SK-N-SH (cell line): ENCODE measurements around the gene GAL3ST3. TPM values are rescaled to one million over a fixed set of nuclear protein-coding genes. Genes with fewer than 3 reads are reported as not detected.

Source experiments
- CTCF ChIA-PET: fragments of 300-600, 350-600 bp; formaldehyde crosslinking; extraction: SDS; loops from one replicate; lab custom pipeline; 2021; lab: Yijun Ruan, JAX
- POLR2A ChIA-PET: fragments of 350-600 bp; sonication (Branson Sonifier 250); formaldehyde crosslinking; extraction: SDS; loops from one replicate; lab custom pipeline; 2020; ENCODE audit warnings: antibody characterized with exemption, inconsistent platforms; lab: Yijun Ruan, JAX
- DNase-seq: peaks from one replicate; pipeline ENCODE4 v3.0.0; 2012
- H2AFZ ChIP-seq: fragments of 200-600 bp; sonication (generic); 2 replicates; pipeline ENCODE4 v1.8.1; 2016; ENCODE audit warnings: antibody characterized with exemption, mild to moderate bottlenecking, low read depth
- H3F3A ChIP-seq: fragments of 200-600 bp; sonication (generic); replicated peaks from 2 replicates; pipeline ENCODE3; 2016; ENCODE audit warnings: antibody characterized with exemption, mild to moderate bottlenecking; ENCODE audit not compliant: insufficient read depth
- H3K27ac ChIP-seq, 2 experiments: fragments of 200-500 bp in 1 of 2; fragments of 200-600 bp in 1 of 2; sonication (Bioruptor generic) in 1 of 2; sonication (generic), shearing (Covaris generic) in 1 of 2; 2 replicates each; pipeline versions ENCODE4 v1.5.1 to v1.6.1; 2014 to 2016; ENCODE audit warnings: low read depth in 2 of 2, inconsistent platforms in 1 of 2, low read length in 1 of 2, mild to moderate bottlenecking in 1 of 2, mixed read lengths in 1 of 2
- H3K27me3 ChIP-seq: fragments of 200-600 bp; sonication (generic), shearing (Covaris generic); 2 replicates; pipeline ENCODE4 v1.6.1; 2016; ENCODE audit warnings: mixed run types; ENCODE audit not compliant: insufficient read depth
- H3K36me3 ChIP-seq, 2 experiments: fragments of 200-500 bp in 1 of 2; fragments of 200-600 bp in 1 of 2; sonication (Bioruptor generic) in 1 of 2; sonication (generic) in 1 of 2; replicated peaks in 1 of 2; 2 replicates each; pipeline versions ENCODE3 to v1.5.1; 2014 to 2016; ENCODE audit warnings: low read length in 1 of 2, mild to moderate bottlenecking in 1 of 2; ENCODE audit not compliant: insufficient read depth in 2 of 2, control insufficient read depth in 1 of 2
- H3K4me1 ChIP-seq, 2 experiments: fragments of 200-500 bp in 1 of 2; fragments of 200-600 bp in 1 of 2; sonication (Bioruptor generic) in 1 of 2; sonication (generic), shearing (Covaris generic) in 1 of 2; 2 replicates each; pipeline versions ENCODE4 v1.5.1 to v1.6.1; 2014 to 2016; ENCODE audit warnings: low read depth in 1 of 2, low read length in 1 of 2, mixed run types in 1 of 2; ENCODE audit not compliant: insufficient read depth in 2 of 2, control insufficient read depth in 1 of 2
- H3K4me2 ChIP-seq: fragments of 200-600 bp; sonication (generic), shearing (Covaris generic); 2 replicates; pipeline ENCODE4 v1.6.1; 2017; ENCODE audit warnings: mixed run types
- H3K4me3 ChIP-seq, 2 experiments: fragments of 200-500 bp in 1 of 2; fragments of 200-600 bp in 1 of 2; sonication (Bioruptor generic) in 1 of 2; sonication (generic), shearing (Covaris generic) in 1 of 2; 2 replicates each; pipeline versions ENCODE4 v1.5.1 to v1.8.1; 2014 to 2016; ENCODE audit warnings: low read depth in 2 of 2, inconsistent platforms in 1 of 2, low read length in 1 of 2, mild to moderate bottlenecking in 1 of 2, mixed read lengths in 1 of 2, moderate library complexity in 1 of 2
- H3K79me2 ChIP-seq: fragments of 200-600 bp; sonication (generic); 2 replicates; pipeline ENCODE4 v1.8.1; 2017; ENCODE audit warnings: mild to moderate bottlenecking; ENCODE audit not compliant: insufficient read depth
- H3K9ac ChIP-seq: fragments of 200-600 bp; sonication (generic); 2 replicates; pipeline ENCODE4 v1.6.1; 2017; ENCODE audit warnings: mixed run types
- H3K9me2 ChIP-seq: fragments of 200-600 bp; sonication (generic); 2 replicates; pipeline ENCODE4 v1.6.1; 2017; ENCODE audit warnings: mixed run types
- H3K9me3 ChIP-seq: fragments of 200-600 bp; sonication (generic); 2 replicates; pipeline ENCODE4 v1.6.1; 2017; ENCODE audit warnings: mixed run types, mild to moderate bottlenecking, moderate library complexity
- H4K20me1 ChIP-seq: fragments of 200-600 bp; sonication (generic); 2 replicates; pipeline ENCODE4 v1.6.1; 2017; ENCODE audit warnings: mild to moderate bottlenecking, mixed run types; ENCODE audit not compliant: insufficient read depth
- CHD2 ChIP-seq: fragments of 150-350 bp; IDR thresholded peaks from 2 replicates; pipeline ENCODE4 v1.6.1; 2018; ENCODE audit warnings: low read length; ENCODE audit not compliant: partially characterized antibody
- CTCF ChIP-seq: fragments of 200-600 bp; sonication (generic); IDR thresholded peaks from 2 replicates; pipeline ENCODE4 v1.6.1; 2017; ENCODE audit warnings: antibody characterized with exemption, mild to moderate bottlenecking, moderate library complexity
- ELF1 ChIP-seq: IDR thresholded peaks from 2 replicates; pipeline ENCODE4 v1.4.0; 2012
- EP300 ChIP-seq, 2 experiments: IDR thresholded peaks; 2 replicates each; pipeline versions ENCODE4 v1.4.0 to v1.6.1; 2012; ENCODE audit warnings: borderline replicate concordance in 1 of 2, low read depth in 1 of 2, low read length in 1 of 2
- GATA2 ChIP-seq: sonication (generic); formaldehyde crosslinking; IDR thresholded peaks from 2 replicates; pipeline ENCODE4 v1.5.0; 2020; ENCODE audit warnings: mild to moderate bottlenecking, missing genetic modification reagents
- IRF3 ChIP-seq: fragments of 150-350 bp; IDR thresholded peaks from 2 replicates; pipeline ENCODE4 v1.6.1; 2016; ENCODE audit warnings: mild to moderate bottlenecking, low read depth, low read length
- MAX ChIP-seq: IDR thresholded peaks from 2 replicates; pipeline ENCODE4 v1.4.0; 2012; ENCODE audit warnings: low read depth
- MEF2A ChIP-seq: IDR thresholded peaks from 2 replicates; pipeline ENCODE4 v1.4.0; 2012; ENCODE audit warnings: low read depth, borderline replicate concordance
- PBX3 ChIP-seq: IDR thresholded peaks from 2 replicates; pipeline ENCODE4; 2012
- RAD21 ChIP-seq: IDR thresholded peaks from 2 replicates; pipeline ENCODE4 v1.6.1; 2012; ENCODE audit warnings: mild to moderate bottlenecking, low read length
- RCOR1 ChIP-seq: fragments of 150-350 bp; IDR thresholded peaks from 2 replicates; pipeline ENCODE4 v1.6.1; 2017; ENCODE audit warnings: antibody characterized with exemption, low read length
- SIN3A ChIP-seq: IDR thresholded peaks from 2 replicates; pipeline ENCODE4 v1.6.1; 2012; ENCODE audit warnings: low read depth, mild to moderate bottlenecking, low read length, moderate library complexity, borderline replicate concordance
- SMC3 ChIP-seq: IDR thresholded peaks from 2 replicates; pipeline ENCODE4 v1.6.1; 2012; ENCODE audit warnings: low read depth, low read length, improper control_type of control experiment
- TEAD4 ChIP-seq: IDR thresholded peaks from 2 replicates; pipeline ENCODE4 v1.4.0; 2012; ENCODE audit warnings: mild to moderate bottlenecking, borderline replicate concordance; ENCODE audit not compliant: insufficient read depth
- USF2 ChIP-seq: fragments of 150-350 bp; IDR thresholded peaks from 2 replicates; pipeline ENCODE4 v1.6.1; 2017; ENCODE audit warnings: antibody characterized with exemption, low read length, low read depth, borderline replicate concordance
- ZBTB33 ChIP-seq: IDR thresholded peaks from 2 replicates; pipeline ENCODE4 v1.4.0; 2012; ENCODE audit warnings: low read depth, borderline replicate concordance
- WGBS: methylation state at CpG from one replicate; pipeline ENCODE4 v1.1.6; 2017; ENCODE audit warnings: low lambda C conversion rate; 5-methylcytosine and 5-hydroxymethylcytosine counted together
- polyA plus RNA-seq, 3 experiments: library from polyadenylated mRNA; depleted of rRNA; stranded (reverse); fragments of >200 nt; gene quantifications; 2 replicates each; pipeline ENCODE4 v1.2.3, GENCODE V29; 2012

The GAL3ST3 gene
- polyA plus RNA-seq, 1 of the 3 experiments (the other 2 are of a cell fraction), result 3.2 TPM

- no peak for TF ChIP-seq CHD2
- TF ChIP-seq TEAD4, result no peak
Measured at GRCh38 chr11:66007201-66007634, 41.7 kb downstream of the GAL3ST3 start (continued).

GRCh38 chr11:66006891-66007176 lies 42.1 kb downstream of the GAL3ST3 start:
- peaks cover 42% of the 10 kb centered on the region for H3F3A ChIP-seq
- H4K20me1 ChIP-seq, result no peaks in the 10 kb centered on the region
- peaks cover 30% of the 10 kb centered on the region for H3K79me2 ChIP-seq
- peaks cover 6 to 10% of the 10 kb centered on the region in 2 experiments; a peak in 2 of 4 replicates for H3K4me1 ChIP-seq
- no peak overlapping the region for H3K4me2 ChIP-seq
- H2AFZ ChIP-seq, result no peak overlapping the region
- no peaks in the 10 kb centered on the region for H3K27me3 ChIP-seq
- H3K36me3 ChIP-seq, result peaks cover 18% of the 10 kb centered on the region in 2 experiments
- no peaks in the 10 kb centered on the region for H3K9me3 ChIP-seq
- H3K27ac ChIP-seq, result no peak overlapping the region
- H3K9ac ChIP-seq, result no peak overlapping the region
- no peak for TF ChIP-seq EP300 (IDR thresholded peaks at IDR 0.05; ENCODE audit: borderline replicate concordance in 1 of 2, low read depth in 1 of 2, low read length in 1 of 2)
- TF ChIP-seq GATA2 (CRISPR knock-in tag), result no peak
- TF ChIP-seq IRF3, result no peak
- no peak for TF ChIP-seq MAX
- no peak for TF ChIP-seq ELF1
- no peak for TF ChIP-seq RAD21
- no peak for TF ChIP-seq PBX3
- no peak for TF ChIP-seq USF2
- no peak for TF ChIP-seq MEF2A
- TF ChIP-seq SIN3A, result no peak
- TF ChIP-seq SMC3, result no peak
- TF ChIP-seq RCOR1, result no peak
- TF ChIP-seq ZBTB33, result no peak
- no peak for TF ChIP-seq CTCF
- H3K9me2 ChIP-seq, result no peaks in the 10 kb centered on the region
- no peak overlapping the region for H3K4me3 ChIP-seq
- CTCF ChIA-PET, result interaction anchor here (1.9 kb wide), 1 partner anchor 16 kb away, joined by 8 read pairs; no protein-coding TSS in a partner anchor
- 62% methylated on average over 3 of the region's 4 CpGs for WGBS
- POLR2A ChIA-PET, result interaction anchor here (1.0 kb wide), 1 partner anchor 28 kb away, joined by 3 read pairs; no protein-coding TSS in a partner anchor
- DNase-seq, result peak; percentile 17
